NCI-H82 treated with DMSO at 0.1 percent for 48 hours (cell line): Measurements from ENCODE around the gene MACROD1.
"Not testable (repeated sequence)": the region's sequence is repeated elsewhere in the genome, so short reads cannot be mapped to it uniquely, and the experiment has no call there.

Experiments used
- DNase-seq: peaks from one replicate; lab custom pipeline; 2025; ENCODE audit not compliant: unreplicated experiment; lab: John Stamatoyannopoulos, UW

MACROD1 gene

DNA sequence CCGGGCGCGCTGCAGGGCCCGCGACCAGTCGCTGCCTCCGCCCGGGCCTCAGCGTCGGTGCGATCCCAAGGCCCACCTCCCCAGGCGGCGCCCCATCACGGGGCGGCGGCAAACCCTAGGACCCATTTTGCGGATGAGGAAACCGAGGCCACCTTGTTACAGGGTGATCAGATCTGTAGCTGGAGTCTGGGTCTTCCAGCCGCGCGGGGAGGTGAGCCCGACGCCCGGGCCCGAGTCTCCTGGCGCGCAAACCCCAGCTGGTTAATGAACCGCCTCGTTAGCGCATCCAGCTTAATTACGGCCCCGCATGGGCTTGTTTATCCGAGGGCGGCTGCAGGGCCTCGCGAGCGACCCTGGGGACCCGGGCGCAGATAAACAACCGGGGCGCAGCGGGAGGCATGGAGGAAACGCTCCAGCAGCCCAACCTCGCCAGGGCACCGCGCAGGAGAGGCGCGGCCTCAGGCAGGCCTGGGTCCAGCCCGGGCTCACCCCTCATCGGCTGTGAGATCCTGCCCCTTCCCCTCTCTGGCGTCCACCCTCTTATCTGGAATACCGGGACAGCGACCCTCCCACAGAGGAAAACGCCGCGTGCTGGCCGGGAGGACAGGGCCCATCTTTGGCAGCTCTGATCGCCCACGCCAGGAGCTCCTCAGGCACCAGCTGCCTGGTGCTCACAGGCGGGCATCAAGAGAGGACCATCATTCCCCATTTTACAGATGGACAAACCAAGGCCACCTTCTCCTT lies 165.0 kb downstream of the MACROD1 start:
- no peak for DNase-seq

DNA sequence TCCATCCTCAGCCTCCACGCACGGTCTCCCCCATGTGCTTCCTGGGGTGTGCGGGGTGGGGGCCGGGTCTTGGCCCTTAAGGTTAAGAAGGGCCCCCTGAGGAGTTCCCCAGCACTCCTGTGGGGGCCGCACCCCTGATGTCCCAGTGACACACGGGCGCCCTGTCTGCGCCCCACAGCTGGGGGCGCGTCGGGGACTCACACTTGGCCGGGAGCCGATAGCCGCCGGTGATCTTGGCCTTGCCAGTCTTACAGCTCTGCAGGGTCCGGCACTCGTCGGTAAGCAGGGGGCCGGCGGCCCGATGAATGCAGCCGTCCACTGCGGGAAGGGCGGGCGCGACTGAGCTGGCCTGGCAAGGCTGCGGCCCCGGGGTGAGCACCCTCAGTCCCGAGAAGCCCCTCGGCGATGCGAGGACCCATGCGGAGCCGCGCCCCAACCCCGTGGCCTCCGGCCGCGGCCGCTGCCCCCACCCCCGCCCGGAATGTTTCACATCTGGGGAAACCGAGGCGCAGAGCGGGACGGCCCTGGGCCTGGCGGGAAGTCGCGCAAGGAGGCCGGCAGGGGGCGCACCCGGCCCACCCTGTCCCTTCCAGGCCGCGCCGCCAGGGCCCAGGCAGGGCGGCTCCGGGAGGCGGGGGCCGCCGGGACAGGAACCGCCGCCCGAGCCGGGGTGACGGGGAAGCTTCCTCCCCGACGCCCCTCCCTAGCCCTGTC lies 165.7 kb downstream of the MACROD1 start:
- DNase-seq, result no peak

DNA sequence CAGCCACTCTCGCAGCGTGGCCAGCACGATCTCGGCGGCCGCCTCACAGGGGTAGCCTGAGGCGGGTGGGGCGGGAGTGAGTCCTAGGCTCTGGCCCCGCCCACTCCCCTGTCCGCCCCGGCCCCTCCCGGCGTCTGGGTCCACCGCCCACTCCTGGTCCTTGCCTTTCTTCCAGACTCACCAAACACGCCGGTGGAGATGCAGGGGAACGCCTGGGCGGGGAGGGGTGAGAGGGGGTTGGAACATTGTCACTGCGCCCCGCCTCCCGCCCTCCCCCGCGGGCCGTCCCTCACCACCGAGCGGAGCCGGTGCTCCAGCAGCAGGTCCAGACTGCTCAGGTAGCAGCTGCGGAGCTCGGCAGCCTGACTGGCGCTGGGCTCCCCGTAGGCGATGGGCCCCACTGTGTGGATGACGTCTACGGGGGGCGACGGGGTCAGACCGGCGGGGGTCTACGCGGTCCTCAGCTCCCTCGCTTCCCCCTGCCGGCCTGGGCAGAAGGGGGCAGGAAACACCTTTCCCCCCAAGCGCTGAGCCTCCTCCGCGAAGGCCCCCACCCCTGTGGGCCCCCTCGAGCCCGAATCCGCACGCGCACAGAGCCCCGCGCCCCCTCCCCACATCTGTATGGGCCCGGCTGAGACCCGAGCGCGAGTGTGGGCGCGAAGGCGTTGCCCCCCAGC lies 166.4 kb downstream of the MACROD1 start:
- no peak for DNase-seq

DNA sequence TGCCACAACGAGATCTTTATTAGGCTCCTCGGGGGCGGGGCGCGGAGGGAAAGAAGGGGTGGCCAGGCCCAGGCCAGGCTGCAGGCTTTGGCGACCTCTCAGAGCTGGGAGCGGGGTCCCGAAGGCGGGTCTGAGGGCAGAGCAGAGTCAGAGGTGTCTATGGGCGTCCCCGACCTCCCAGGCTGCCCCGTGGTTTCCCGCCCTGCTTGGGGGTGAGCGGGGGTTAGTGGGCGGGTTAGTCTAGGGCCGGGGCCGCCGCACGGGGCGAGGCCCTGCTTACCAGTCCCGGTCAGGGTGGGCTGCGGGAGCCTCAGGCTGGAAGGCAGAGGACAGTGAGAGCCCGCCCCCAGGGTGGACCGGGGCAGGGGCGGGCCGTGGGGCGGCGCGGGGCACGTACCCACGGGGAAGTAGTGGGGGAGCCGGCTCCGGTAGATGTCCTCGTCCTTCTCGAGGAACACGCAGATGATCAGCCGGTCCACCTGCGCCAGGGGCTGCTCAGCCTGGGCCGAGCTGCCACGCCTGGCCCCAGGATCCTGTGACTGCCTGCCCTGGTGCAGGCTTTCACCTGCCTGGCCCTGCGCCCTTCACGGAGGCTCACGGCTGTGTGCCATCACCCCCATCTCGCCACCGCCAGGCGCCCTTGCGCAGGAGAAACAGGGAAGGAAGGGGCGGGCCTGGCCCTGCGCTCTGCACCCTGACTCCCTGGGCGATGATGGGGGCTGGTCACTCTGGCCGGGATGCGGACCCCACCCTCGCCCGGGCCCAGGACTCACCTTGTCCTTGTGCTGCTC lies 167.2 kb downstream of the MACROD1 start:
- DNase-seq, result no peak

DNA sequence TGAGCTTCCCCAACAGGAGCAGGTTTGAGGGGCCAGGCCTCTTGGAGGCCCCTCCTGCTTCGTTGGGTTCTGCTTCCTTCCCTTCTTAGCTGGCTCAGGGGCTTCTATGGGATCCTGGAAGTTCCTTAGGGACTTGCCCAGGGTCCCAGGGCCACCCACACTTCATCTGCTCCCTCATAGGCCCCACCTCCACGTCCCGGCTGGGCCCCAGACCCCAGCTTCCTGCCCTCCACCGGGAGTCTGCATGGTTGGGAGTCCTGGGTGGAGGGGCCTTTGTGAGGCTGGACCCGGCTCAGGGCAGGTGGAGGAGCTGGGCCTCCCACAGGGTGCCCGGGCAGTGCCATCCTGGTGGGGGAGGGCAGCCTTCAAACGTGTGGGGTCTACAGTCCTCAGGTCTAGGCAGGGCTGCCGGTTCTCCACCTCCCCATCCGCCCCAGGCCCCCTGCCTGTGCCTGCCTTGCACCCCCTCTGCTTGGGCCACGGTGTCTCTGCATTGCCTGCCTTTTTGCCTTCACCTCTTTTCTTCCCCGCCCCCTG lies 168.0 kb downstream of the MACROD1 start:
- no peak for DNase-seq

DNA sequence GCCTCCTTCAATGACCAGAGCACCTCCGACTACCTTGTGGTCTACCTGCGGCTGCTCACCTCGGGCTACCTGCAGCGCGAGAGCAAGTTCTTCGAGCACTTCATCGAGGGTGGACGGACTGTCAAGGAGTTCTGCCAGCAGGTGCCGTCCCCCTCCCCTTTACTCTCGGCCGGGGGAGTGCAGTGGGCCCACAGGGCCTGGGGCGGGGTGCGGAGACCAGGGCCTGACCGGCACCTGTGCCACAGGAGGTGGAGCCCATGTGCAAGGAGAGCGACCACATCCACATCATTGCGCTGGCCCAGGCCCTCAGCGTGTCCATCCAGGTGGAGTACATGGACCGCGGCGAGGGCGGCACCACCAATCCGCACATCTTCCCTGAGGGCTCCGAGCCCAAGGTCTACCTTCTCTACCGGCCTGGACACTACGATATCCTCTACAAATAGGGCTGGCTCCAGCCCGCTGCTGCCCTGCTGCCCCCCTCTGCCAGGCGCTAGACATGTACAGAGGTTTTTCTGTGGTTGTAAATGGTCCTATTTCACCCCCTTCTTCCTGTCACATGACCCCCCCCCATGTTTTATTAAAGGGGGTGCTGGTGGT lies 168.7 kb downstream of the MACROD1 start:
- DNase-seq, result no peak

DNA sequence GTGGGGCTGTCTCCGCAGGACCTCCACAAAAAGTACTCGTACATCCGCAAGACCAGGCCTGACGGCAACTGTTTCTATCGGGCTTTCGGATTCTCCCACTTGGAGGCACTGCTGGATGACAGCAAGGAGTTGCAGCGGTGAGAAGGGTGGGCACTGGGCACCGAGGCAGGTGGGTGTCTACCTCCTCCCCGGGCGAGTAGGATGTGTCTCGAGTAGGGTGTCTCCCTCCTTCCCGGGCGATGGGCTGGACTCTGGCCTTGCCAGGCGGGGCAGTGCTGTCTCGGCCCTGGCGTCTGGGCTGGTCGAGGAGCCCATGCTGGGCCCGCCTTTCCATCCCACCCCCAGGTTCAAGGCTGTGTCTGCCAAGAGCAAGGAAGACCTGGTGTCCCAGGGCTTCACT lies 169.4 kb downstream of the MACROD1 start:
- DNase-seq, result no peak

DNA sequence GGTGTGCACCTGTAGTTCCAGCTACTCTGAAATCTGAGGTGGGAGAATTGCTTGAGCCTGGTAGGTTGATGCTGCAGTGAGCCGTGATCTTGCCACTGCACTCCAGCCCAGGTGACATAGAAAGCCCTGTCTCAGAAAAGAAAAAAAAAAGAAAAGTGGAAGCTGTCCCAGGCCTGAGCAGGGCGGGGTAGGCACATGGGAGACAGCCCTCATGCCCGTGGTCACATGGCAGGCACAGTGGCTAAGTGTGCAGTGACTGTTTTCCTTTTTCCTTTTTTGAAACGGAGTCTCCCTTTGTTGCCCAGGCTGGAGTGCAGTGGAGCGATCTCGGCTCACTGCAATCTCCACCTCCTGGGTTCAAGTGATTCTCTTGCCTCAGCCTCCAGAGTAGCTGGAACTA lies 171.9 kb downstream of the MACROD1 start:
- no peak for DNase-seq

DNA sequence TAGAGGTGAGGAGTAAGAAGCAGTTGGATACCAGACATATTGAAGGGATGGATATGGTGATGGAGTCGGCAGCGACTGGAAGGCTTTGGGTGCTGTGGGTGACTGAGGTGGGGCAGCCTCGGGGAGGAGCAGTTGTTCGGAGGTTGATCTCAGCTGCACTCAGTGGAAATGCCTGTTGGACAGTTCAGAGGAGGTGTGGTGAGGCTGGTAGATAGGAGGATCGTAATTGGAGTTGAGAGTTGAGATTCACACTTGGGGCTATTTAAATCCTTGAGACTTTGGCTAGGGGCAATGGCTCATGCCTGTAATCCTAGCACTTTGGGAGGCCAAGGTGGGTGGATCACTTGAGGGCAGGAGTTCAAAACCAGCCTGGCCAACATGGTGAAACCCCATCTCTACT lies 172.8 kb downstream of the MACROD1 start:
- DNase-seq, result no peak

DNA sequence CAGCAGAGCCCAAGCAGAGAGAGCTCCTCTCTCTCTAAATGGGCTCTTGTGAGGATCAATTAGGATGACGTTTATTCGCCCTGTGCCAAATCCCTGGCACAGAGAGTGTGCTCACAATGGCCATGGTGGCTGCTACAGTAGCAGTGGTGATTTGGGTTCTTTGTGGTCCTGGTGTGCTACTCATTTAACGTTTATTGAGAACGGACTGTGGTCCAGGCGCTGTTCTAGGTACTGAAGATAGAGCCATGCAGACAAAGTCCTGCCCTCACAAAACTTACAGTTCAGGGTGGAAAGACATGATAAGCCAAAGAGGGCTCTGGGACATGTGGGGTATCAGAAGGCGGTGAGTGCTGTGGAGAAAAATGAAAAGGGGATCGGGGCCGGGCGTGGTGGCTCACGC lies 174.4 kb downstream of the MACROD1 start:
- no peak for DNase-seq

DNA sequence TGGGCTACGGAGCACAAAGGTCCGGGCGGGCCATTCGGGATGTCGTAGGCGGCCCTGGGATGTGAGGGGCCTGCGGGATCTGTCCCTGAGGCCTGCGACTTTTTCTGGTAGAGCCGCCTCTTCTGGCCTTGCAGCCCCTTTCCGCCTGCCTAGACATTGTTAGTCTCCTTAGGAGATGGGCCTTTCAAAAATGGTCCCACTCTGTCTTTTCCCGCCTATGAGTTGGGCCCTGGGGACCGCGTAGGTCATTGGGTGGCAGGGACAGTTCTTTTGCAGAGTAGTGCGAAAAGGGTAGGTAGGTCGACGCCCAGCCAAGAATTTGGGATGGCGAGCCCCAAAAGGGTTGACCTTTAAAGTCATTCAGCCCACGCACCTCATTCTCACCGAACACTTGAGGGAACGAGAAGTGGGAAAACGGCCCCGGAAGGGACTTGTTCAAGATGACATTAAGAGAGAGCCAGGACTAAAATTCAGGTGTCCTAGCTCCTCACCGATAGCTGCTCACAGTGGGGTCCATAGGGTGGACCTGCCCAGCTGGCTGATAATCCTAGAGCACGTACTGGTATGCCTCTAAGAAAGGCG lies 178.9 kb downstream of the MACROD1 start:
- DNase-seq, result no peak

DNA sequence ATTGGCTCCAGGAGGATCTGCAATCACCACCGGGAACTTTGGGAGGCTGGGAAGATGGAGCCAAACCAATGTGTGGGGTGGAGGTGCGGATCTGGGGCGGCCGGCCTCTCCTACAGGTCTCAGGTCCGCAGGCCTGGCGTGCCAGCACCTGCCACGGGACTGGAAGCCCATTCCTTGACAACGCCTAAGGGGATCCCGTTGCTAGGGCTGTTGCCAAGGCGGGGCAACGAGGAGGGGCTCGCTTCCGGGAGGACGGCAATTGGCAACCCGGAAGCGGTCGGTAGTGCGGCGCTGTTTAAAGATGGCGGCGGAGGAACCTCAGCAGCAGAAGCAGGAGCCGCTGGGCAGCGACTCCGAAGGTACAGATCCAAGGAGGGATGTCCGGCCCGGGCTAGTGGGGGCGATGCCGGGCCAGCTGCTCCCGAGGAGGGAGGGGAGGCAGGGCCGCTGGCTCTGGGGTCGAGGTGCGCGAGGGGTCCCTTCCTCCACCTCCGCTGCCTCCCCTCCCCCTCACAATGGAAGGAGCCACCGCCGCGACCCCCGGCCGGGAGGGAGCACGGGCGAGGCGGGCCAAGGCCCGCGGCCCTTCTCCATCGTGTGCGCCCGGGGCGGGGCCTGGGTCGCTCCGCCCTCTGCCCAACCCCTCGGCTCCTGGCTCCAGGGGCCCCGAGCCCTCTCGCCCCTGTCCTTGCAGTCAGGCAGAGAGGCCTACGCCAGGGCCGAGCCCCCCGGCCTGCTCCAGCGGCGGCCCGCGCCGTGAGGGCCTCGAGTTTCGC lies 179.6 kb downstream of the MACROD1 start, which contains the start of gene OTUB1:
OTUB1 (plus strand) TSS at position 283 of the 776 bp plus-strand sequence; CDS start at position 302, 19 bp downstream.
- peak; percentile 66 for DNase-seq

DNA sequence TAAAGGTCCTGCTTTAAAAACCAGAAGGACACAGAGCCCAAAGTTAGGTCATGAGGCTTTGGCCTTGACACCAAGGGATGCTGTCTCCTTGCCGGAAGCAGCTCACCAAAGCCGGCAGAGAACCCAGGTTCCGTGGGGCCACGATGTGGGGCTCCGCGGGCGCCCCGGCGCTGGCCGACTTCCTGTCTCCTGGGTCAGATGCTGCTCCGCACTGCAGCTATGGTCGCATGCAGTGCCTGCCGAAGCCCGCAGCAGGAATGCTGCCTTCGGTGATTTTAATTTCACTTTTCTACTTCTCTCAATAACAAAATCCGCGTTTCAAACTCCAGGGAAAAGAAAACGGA lies 180.1 kb downstream of the MACROD1 start:
- DNase-seq, result no peak

DNA sequence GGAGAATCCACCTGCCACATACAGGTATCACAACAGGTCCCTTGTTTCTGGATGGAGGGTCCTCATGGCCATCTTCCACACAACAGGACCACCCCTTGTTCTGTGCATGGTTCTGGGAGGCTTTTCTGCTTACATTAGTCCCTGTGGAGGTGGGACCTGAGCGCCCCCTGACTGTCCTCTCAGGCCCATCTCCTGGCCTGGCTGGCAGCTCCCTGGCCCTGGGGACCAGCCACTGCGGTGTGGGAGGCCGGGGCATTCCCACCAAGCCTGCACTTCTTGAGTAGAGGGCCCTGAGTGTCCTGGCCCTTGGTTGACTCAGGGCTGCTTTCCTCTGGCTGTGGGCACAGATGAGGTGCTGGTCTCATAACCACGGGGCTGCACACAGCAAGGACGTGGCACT lies 186.5 kb downstream of the MACROD1 start:
- no peak for DNase-seq

DNA sequence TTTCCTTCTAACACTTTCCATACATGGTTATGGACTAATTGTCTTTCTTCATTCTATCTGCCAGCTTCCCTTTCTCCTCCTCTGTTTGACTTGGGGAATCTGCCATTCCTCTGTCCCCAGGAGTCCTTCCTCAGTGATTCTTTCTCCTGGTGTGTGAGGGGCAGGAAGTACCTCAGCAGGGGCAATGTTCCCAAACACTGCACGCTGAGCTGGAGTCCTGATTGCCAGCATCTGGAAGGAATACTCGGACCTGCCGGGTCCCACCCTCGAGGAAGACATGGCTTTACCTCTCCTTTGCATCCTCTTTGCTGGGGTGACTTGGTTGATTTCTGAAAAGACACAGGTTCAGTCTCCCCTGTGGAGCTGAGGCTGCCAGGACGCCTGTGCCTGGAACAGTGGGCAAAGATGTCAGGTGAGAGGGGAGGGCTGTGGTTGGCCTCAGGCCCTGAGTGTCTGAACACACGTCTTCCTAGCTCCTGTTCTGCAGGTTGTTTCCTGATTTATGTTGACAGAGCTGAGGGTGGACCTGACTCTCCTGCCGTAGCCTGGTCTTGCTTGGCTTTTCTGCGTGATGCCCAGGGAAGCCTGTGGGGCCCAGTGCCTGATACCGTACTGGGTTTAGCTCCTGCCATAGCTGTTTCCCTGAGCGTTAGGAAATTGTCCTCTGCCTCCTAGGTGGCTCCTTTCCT lies 187.2 kb downstream of the MACROD1 start:
- DNase-seq, result no peak

DNA sequence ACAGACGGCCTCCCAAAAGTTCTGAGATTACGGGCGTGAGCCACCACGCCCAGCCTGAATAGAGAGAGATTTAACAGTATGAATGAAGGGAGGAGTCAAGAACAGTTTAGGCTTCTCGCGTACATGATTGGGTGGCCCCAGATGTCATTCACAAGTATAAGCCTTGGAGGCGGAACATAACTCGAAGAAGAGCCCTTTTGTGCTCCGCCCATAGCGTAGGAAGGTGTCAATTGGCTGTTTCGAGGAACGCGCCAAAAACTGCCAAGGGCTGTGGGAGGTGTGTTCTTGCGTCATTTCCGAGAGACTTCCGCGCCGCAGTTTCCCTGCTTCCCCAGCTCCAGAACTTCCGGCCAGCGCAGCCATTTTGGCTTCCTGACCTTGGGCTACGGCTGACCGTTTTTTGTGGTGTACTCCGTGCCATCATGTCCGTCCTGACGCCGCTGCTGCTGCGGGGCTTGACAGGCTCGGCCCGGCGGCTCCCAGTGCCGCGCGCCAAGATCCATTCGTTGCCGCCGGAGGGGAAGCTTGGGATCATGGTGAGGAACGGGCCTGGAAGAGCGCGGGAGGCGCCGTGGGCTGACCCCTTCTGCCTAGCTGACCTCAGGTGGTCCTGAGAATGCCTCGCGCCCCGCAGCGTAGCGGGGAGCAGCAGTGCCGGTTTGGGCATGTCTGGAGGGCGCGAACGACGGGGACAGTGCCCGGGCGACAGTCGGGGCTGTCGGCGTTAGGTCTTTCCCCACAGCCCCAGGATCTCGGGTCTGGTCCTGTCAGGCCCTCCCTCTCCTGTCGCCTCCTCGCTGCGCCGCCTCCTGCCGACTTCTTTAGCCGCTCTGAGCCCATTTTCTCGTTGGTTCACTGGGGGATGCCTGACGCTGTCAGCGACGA lies 191.4 kb downstream of the MACROD1 start, which contains the start of gene COX8A:
COX8A (plus strand) TSS at position 362 of the 885 bp plus-strand sequence; CDS start at position 423, 61 bp downstream.
- DNase-seq, result peak; percentile 97

DNA sequence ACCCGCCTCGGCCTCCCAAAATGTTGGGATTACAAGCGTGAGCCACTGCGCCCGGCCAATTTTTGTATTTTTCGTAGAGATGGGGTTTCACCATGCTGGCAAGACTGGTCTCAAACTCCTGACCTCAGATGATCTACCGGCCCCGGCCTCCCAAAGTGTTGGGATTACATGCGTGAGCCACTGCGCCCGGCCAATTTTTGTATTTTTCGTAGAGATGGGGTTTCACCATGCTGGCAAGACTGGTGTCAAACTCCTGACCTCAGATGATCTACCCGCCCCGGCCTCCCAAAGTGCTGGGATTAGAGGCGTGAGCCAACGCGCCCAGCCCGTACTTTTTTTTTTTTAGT lies 192.0 kb downstream of the MACROD1 start:
- DNase-seq, result not testable (repeated sequence)

DNA sequence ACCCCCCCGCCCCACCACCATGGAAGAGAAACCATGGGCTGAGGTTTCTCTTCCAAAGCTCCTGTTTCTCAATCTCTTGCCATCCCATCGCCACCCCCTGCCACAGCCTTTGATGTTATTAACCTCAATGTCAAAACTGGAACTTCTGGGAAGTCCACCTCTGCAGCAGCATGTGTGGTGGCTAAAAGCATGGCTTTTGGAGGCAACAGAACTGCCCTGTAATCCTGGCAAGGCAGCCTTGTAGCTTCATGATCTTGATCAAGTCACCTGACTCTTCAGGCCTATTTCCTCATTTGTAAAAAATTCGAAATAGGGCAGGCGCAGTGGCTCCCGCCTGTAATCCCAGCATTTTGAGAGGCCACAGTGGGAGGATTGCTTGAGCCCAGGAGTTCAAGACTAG lies 195.0 kb downstream of the MACROD1 start:
- DNase-seq, result no peak
